H1 (cell line): ENCODE measurements around the gene SAFB2. TPM values are rescaled to one million over a fixed set of nuclear protein-coding genes. Genes with fewer than 3 reads are reported as not detected.

ENCODE experiments used
- CTCF ChIA-PET: fragments of 300-600 bp; sonication (Branson Sonifier 250); formaldehyde crosslinking; loops from one replicate; lab custom pipeline; 2021; ENCODE audit not compliant: partially characterized antibody; lab: Charles Lee
- POLR2A ChIA-PET: fragments of 300-600 bp; sonication (Branson Sonifier 250); formaldehyde crosslinking; loops from one replicate; lab custom pipeline; 2021; ENCODE audit warnings: inconsistent platforms; ENCODE audit not compliant: partially characterized antibody; lab: Charles Lee
- DNase-seq, 2 experiments: peaks; one replicate each; pipeline versions ENCODE4 v3.0.0 to v3.0.0-alpha.2; 2010 to 2022; ENCODE audit warnings: low spot score in 2 of 2, low read depth in 1 of 2, mixed read lengths in 1 of 2
- FAIRE-seq: peaks from 2 replicates; lab custom pipeline; 2011; peaks lifted over from hg19 to GRCh38; lab: Jason Lieb, UNC
- H2AFZ ChIP-seq: 2 replicates; pipeline ENCODE4 v1.8.1; 2012; ENCODE audit warnings: low read length, inconsistent platforms
- H2AK5ac ChIP-seq: 2 replicates; pipeline ENCODE4 v1.6.1; 2013; ENCODE audit warnings: low read depth, low read length
- H2BK120ac ChIP-seq: replicated peaks from 2 replicates; pipeline ENCODE3; 2013; ENCODE audit warnings: low read depth, low read length, inconsistent platforms
- H2BK12ac ChIP-seq: 2 replicates; pipeline ENCODE4 v1.6.1; 2013; ENCODE audit warnings: low read depth, low read length
- H2BK15ac ChIP-seq: 2 replicates; pipeline ENCODE4 v1.6.1; 2013; ENCODE audit warnings: low read length
- H2BK20ac ChIP-seq: 2 replicates; pipeline ENCODE4 v1.6.1; 2013; ENCODE audit warnings: low read length
- H2BK5ac ChIP-seq: 2 replicates; pipeline ENCODE4 v1.6.1; 2013; ENCODE audit warnings: low read depth, low read length
- H3K14ac ChIP-seq: 2 replicates; pipeline ENCODE4 v1.6.1; 2013; ENCODE audit warnings: inconsistent platforms; ENCODE audit not compliant: insufficient read length
- H3K18ac ChIP-seq: 2 replicates; pipeline ENCODE4 v1.6.1; 2013; ENCODE audit warnings: low read length; ENCODE audit errors: extremely low read depth
- H3K23ac ChIP-seq: 2 replicates; pipeline ENCODE4 v1.6.1; 2013; ENCODE audit warnings: inconsistent platforms; ENCODE audit not compliant: insufficient read length
- H3K23me2 ChIP-seq: 2 replicates; pipeline ENCODE4 v1.6.1; 2013; ENCODE audit warnings: low read depth, low read length
- H3K27ac ChIP-seq: 2 replicates; pipeline ENCODE4 v1.6.1; 2011; ENCODE audit warnings: low read depth, low read length, inconsistent platforms
- H3K27me3 ChIP-seq, 4 experiments: replicated peaks in 1 of 4; 1 replicate in 1 of 4; 2 replicates in 3 of 4; pipeline versions ENCODE4 v1.6.1 to v1.8.1; 2011 to 2013; ENCODE audit warnings: low read length in 3 of 4, mild to moderate bottlenecking in 3 of 4, inconsistent platforms in 2 of 4, mixed read lengths in 2 of 4, moderate library complexity in 1 of 4; ENCODE audit not compliant: control insufficient read depth in 3 of 4, insufficient read depth in 3 of 4; ENCODE audit errors: extremely low read depth in 1 of 4
- H3K36me3 ChIP-seq, 4 experiments: 2 replicates each; pipeline versions ENCODE4 v1.6.1 to v1.8.1; 2011 to 2013; ENCODE audit warnings: mild to moderate bottlenecking in 4 of 4, low read length in 3 of 4, moderate library complexity in 2 of 4, control low read depth in 1 of 4, inconsistent platforms in 1 of 4; ENCODE audit not compliant: insufficient read depth in 4 of 4, control insufficient read depth in 2 of 4
- H3K4ac ChIP-seq: replicated peaks from 2 replicates; pipeline ENCODE3; 2013; ENCODE audit warnings: low read length, low read depth, mixed read lengths, inconsistent platforms; ENCODE audit not compliant: insufficient read length
- H3K4me1 ChIP-seq, 4 experiments: replicated peaks in 1 of 4; 1 replicate in 1 of 4; 2 replicates in 3 of 4; pipeline versions ENCODE4 v1.6.1 to v1.8.1; 2011 to 2013; ENCODE audit warnings: low read length in 3 of 4, inconsistent platforms in 2 of 4, mixed read lengths in 1 of 4; ENCODE audit not compliant: insufficient read depth in 4 of 4, control insufficient read depth in 3 of 4
- H3K4me2 ChIP-seq, 2 experiments: 2 replicates each; pipeline versions ENCODE4 v1.6.1 to v1.8.1; 2011 to 2013; ENCODE audit warnings: low read depth in 2 of 2, low read length in 2 of 2, control low read depth in 1 of 2, inconsistent platforms in 1 of 2, mild to moderate bottlenecking in 1 of 2; ENCODE audit not compliant: insufficient read depth in 1 of 2
- H3K4me3 ChIP-seq, 4 experiments: fragments of 200-600, 300-600 bp in 1 of 4; sonication (generic), shearing (Covaris generic), sonication (Bioruptor Twin) in 1 of 4; 2 replicates each; pipeline versions ENCODE4 v1.5.1 to v1.8.1; 2011 to 2016; ENCODE audit warnings: low read length in 4 of 4, low read depth in 3 of 4, control low read depth in 2 of 4, inconsistent platforms in 2 of 4, mild to moderate bottlenecking in 2 of 4, mixed read lengths in 1 of 4, moderate library complexity in 1 of 4; ENCODE audit not compliant: insufficient read depth in 2 of 4; ENCODE audit errors: extremely low read depth in 1 of 4
- H3K56ac ChIP-seq: replicated peaks from 2 replicates; pipeline ENCODE3; 2013; ENCODE audit warnings: low read depth, mild to moderate bottlenecking, mixed read lengths, low read length, inconsistent platforms; ENCODE audit not compliant: insufficient read length
- H3K79me1 ChIP-seq: 2 replicates; pipeline ENCODE4 v1.6.1; 2013; ENCODE audit warnings: low read depth, low read length, control low read depth
- H3K79me2 ChIP-seq, 2 experiments: 2 replicates each; pipeline versions ENCODE4 v1.6.1 to v1.8.1; 2012 to 2013; ENCODE audit warnings: low read length in 2 of 2, mild to moderate bottlenecking in 2 of 2, inconsistent platforms in 1 of 2; ENCODE audit not compliant: insufficient read depth in 2 of 2, control insufficient read depth in 1 of 2
- H3K9ac ChIP-seq, 4 experiments: replicated peaks in 1 of 4; 1 replicate in 1 of 4; 2 replicates in 3 of 4; pipeline versions ENCODE4 v1.6.1 to v1.8.1; 2011 to 2013; ENCODE audit warnings: low read depth in 3 of 4, low read length in 3 of 4, control low read depth in 2 of 4, mild to moderate bottlenecking in 2 of 4, moderate library complexity in 2 of 4, inconsistent platforms in 1 of 4; ENCODE audit errors: extremely low read depth in 1 of 4
- H3K9me3 ChIP-seq, 2 experiments: 2 replicates each; pipeline versions ENCODE4 v1.6.1 to v1.8.1; 2012 to 2013; ENCODE audit warnings: mild to moderate bottlenecking in 2 of 2, moderate library complexity in 2 of 2, control low read depth in 1 of 2, inconsistent platforms in 1 of 2, low read depth in 1 of 2, low read length in 1 of 2, mixed read lengths in 1 of 2; ENCODE audit not compliant: insufficient read depth in 2 of 2
- H4K20me1 ChIP-seq, 2 experiments: replicated peaks in 1 of 2; 2 replicates each; pipeline versions ENCODE3 to v1.8.1; 2011 to 2013; ENCODE audit warnings: inconsistent platforms in 2 of 2, low read length in 2 of 2, mild to moderate bottlenecking in 1 of 2; ENCODE audit not compliant: insufficient read depth in 2 of 2, control insufficient read depth in 1 of 2
- H4K5ac ChIP-seq: 2 replicates; pipeline ENCODE4 v1.6.1; 2013; ENCODE audit warnings: low read length, low read depth, mixed read lengths, inconsistent platforms; ENCODE audit not compliant: insufficient read length
- H4K8ac ChIP-seq: 2 replicates; pipeline ENCODE4 v1.8.0; 2013; ENCODE audit warnings: mild to moderate bottlenecking, moderate library complexity, low read length, inconsistent platforms; ENCODE audit not compliant: insufficient read depth; ENCODE audit errors: extremely low read depth
- H4K91ac ChIP-seq: replicated peaks from 2 replicates; pipeline ENCODE3; 2013; ENCODE audit warnings: low read length, mixed read lengths, inconsistent platforms; ENCODE audit not compliant: insufficient read length
- BACH1 ChIP-seq: IDR thresholded peaks from 2 replicates; pipeline ENCODE4 v1.6.1; 2012; ENCODE audit warnings: low read length, improper control_type of control experiment
- CHD2 ChIP-seq: IDR thresholded peaks from 2 replicates; pipeline ENCODE4 v1.6.1; 2012; ENCODE audit warnings: low read length, improper control_type of control experiment
- CREB1 ChIP-seq: IDR thresholded peaks from 2 replicates; pipeline ENCODE4 v1.6.1; 2012; ENCODE audit warnings: inconsistent platforms
- EZH2 ChIP-seq: fragments of 200-600 bp; sonication (generic); IDR thresholded peaks from 2 replicates; pipeline ENCODE4 v1.7.1; 2012; ENCODE audit warnings: low read depth, mild to moderate bottlenecking, moderate library complexity, low read length, inconsistent platforms; ENCODE audit not compliant: severe bottlenecking
- FOSL1 ChIP-seq: IDR thresholded peaks from 2 replicates; pipeline ENCODE4 v1.6.1; 2011; ENCODE audit warnings: mild to moderate bottlenecking, low read depth, low read length, moderate library complexity; ENCODE audit not compliant: insufficient read depth
- KDM1A ChIP-seq: fragments of 200-600, 300-600 bp; sonication (generic); IDR thresholded peaks from 2 replicates; pipeline ENCODE4 v1.7.1; 2016; ENCODE audit warnings: mild to moderate bottlenecking, low read length, borderline replicate concordance
- KDM5A ChIP-seq: fragments of 200-600 bp; IDR thresholded peaks from 2 replicates; pipeline ENCODE4 v1.7.1; 2012; ENCODE audit warnings: mild to moderate bottlenecking, low read length, inconsistent platforms, mixed read lengths
- NANOG ChIP-seq: IDR thresholded peaks from 2 replicates; pipeline ENCODE4 v1.6.1; 2011; ENCODE audit warnings: low read length, low read depth, mild to moderate bottlenecking, inconsistent platforms; ENCODE audit not compliant: insufficient read depth, poor library complexity, severe bottlenecking
- POLR2A ChIP-seq, 2 experiments: IDR thresholded peaks; 1 replicate in 1 of 2; 2 replicates in 1 of 2; pipeline ENCODE4 v1.6.1; 2011; ENCODE audit warnings: low read depth in 2 of 2, low read length in 2 of 2, mild to moderate bottlenecking in 2 of 2; ENCODE audit errors: control extremely low read depth in 1 of 2
- RAD21 ChIP-seq, 2 experiments: IDR thresholded peaks in 1 of 2; conservative IDR thresholded peaks in 1 of 2; 2 replicates each; pipeline ENCODE4 v1.6.1; 2011; ENCODE audit warnings: low read depth in 2 of 2, low read length in 2 of 2, improper control_type of control experiment in 1 of 2, inconsistent platforms in 1 of 2, mild to moderate bottlenecking in 1 of 2, moderate library complexity in 1 of 2
- SIX5 ChIP-seq: IDR thresholded peaks from 2 replicates; pipeline ENCODE4 v1.6.1; 2011; ENCODE audit warnings: mild to moderate bottlenecking, low read depth, low read length
- SP1 ChIP-seq: IDR thresholded peaks from 2 replicates; pipeline ENCODE4 v1.6.1; 2011; ENCODE audit warnings: low read depth, low read length
- SP4 ChIP-seq: IDR thresholded peaks from 2 replicates; pipeline ENCODE4 v1.6.1; 2012; ENCODE audit warnings: low read length, inconsistent platforms
- TAF7 ChIP-seq: optimal IDR thresholded peaks from 2 replicates; pipeline ENCODE3; 2011; ENCODE audit warnings: low read depth, mild to moderate bottlenecking, inconsistent platforms, low read length, moderate library complexity, borderline replicate concordance
- TCF12 ChIP-seq: IDR thresholded peaks from 2 replicates; pipeline ENCODE4 v1.6.1; 2011; ENCODE audit warnings: low read depth, mild to moderate bottlenecking, low read length
- WGBS, 2 experiments: shearing (Covaris generic) in 1 of 2; methylation state at CpG; one replicate each; pipeline versions ENCODE4 v1.1.6 to v1.1.7; 2013 to 2015; ENCODE audit warnings: low lambda C conversion rate in 2 of 2, mixed read lengths in 2 of 2, inconsistent platforms in 1 of 2, low coverage in 1 of 2, missing lambda C conversion rate in 1 of 2; ENCODE audit not compliant: insufficient replicate concordance in 2 of 2, insufficient coverage in 1 of 2, insufficient read length in 1 of 2; ENCODE audit errors: extremely low coverage in 1 of 2, missing lambda C conversion rate in 1 of 2; 5-methylcytosine and 5-hydroxymethylcytosine counted together
- polyA plus RNA-seq, 7 experiments: library from polyadenylated mRNA; depleted of rRNA in 3 of 7; stranded (reverse) in 5 of 7; unstranded in 2 of 7; fragments of >200 nt in 5 of 7; fragments of 200-250 nt in 2 of 7; gene quantifications; 1 replicate in 5 of 7; 2 replicates in 1 of 7; 4 replicates in 1 of 7; pipeline versions ENCODE4 v1.2.1 to v1.2.3, GENCODE V29; 2011 to 2013; ENCODE audit warnings: missing spikeins in 2 of 7, mixed read lengths in 2 of 7
- total RNA-seq: library from RNA; stranded (reverse); fragmentation: NEBNext Ultra II Directional; extraction: Animal tissue kit (Norgen Biotek cat#: 25700); gene quantifications from 2 replicates; pipeline ENCODE4 v1.2.1, GENCODE V29; 2021
- TF ChIP-seq, protein P1 (sequence below): IDR thresholded peaks from 2 replicates; pipeline ENCODE4 v1.6.1; 2012; ENCODE audit warnings: inconsistent platforms

Gene SAFB2
- total and polyA plus RNA-seq, 2 of the 8 experiments (the other 6 are each of a cell fraction or from before 2014, with no cell fraction given), result 14.8 to 63.8 TPM

DNA sequence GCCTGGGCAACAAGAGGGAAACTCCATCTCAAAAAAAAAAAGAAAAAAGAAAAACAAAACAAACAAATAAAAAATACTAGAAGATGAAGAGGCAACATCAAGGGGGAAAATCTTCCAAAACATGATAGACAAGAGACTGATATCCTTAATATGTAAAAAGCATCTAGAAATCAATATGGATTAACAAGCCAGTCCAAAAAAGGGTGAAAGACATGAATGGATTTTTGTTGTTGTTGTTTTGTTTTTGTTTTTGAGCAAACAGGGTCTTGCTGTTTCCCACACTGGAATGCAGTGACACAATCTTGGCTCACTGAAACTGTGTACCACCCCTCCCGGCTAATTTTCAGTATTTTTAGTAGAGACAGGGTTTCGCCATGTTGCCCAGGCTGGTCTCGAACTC is 50.8 kb downstream of the SAFB2 start:
- Histone ChIP-seq H2BK12ac (no peak overlapping the region), H3K27ac (no peak overlapping the region), H3K36me3 (no peaks in the 10 kb centered on the region), H4K91ac (no peak overlapping the region), H3K9ac (no peak overlapping the region), H3K56ac (no peak overlapping the region), H3K27me3 (peaks cover 0 to 13% (median 10%) of the 10 kb centered on the region in 4 experiments; a peak in 6 of 7 replicates), H3K23me2 (peaks cover 2% of the 10 kb centered on the region; the same call in 1 of the 2 replicates), H2BK15ac (no peak overlapping the region), H2BK20ac (no peak overlapping the region), H4K8ac (no peak overlapping the region), H2BK5ac (no peak overlapping the region), H2BK120ac (no peak overlapping the region), H3K4ac (no peak overlapping the region), H3K79me1 (no peaks in the 10 kb centered on the region), H3K9me3 (no peaks in the 10 kb centered on the region)
- 88% methylated on average over 3 of the region's 3 CpGs; no CpG with 5 or more reads in 1 of the 2 experiments for WGBS, 2 experiments
- DNase-seq, result no peak
- TF ChIP-seq RAD21 (IDR thresholded peaks at IDR 0.05 in 1 of 2, conservative IDR thresholded peaks at IDR 0.05 in 1 of 2; ENCODE audit: low read depth in 2 of 2, low read length in 2 of 2) (no peak), BACH1 (no peak), CREB1 (no peak), SP1 (no peak), POLR2A (IDR thresholded peaks at IDR 0.05; ENCODE audit: control extremely low read depth in 1 of 2, low read depth in 2 of 2, low read length in 2 of 2) (no peak), KDM5A (no peak), TAF7 (no peak), SIX5 (no peak), SP4 (no peak), FOSL1 (no peak), NANOG (no peak), CHD2 (no peak), EZH2 (no peak), TCF12 (no peak), KDM1A (no peak)
- TF ChIP-seq, protein P1, sequence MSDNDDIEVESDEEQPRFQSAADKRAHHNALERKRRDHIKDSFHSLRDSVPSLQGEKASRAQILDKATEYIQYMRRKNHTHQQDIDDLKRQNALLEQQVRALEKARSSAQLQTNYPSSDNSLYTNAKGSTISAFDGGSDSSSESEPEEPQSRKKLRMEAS, result no peak
- TF ChIP-seq, all 59 proteins: peak for 0
- no peak overlapping the region for H3K23ac ChIP-seq
- H4K5ac ChIP-seq, result no peak overlapping the region
- H3K79me2 ChIP-seq, result no peaks in the 10 kb centered on the region
- ChIA-PET CTCF (interaction anchor here (1.3 to 1.9 kb wide), 3 partner anchors 9 to 67 kb away, joined by 3 to 20 read pairs (median 6); no protein-coding TSS in a partner anchor), POLR2A (no interaction called here)
- H3K18ac ChIP-seq, result no peak overlapping the region
- H2AK5ac ChIP-seq, result no peak overlapping the region
- H2AFZ ChIP-seq, result no peak overlapping the region
- no peaks in the 10 kb centered on the region for H4K20me1 ChIP-seq
- no peak for FAIRE-seq
- H3K14ac ChIP-seq, result no peak overlapping the region
- no peak overlapping the region for H3K4me2 ChIP-seq
- H3K4me3 ChIP-seq, result no peak overlapping the region
- no peaks in the 10 kb centered on the region for H3K4me1 ChIP-seq
